ENCODE measurements around the gene TMEM115. TPM values are rescaled to one million over a fixed set of nuclear protein-coding genes. Genes with fewer than 3 reads are reported as not detected.

TMEM115 gene
- total RNA-seq, 2 donors from 2014 or later: 42.1 to 45.0 TPM

DNA sequence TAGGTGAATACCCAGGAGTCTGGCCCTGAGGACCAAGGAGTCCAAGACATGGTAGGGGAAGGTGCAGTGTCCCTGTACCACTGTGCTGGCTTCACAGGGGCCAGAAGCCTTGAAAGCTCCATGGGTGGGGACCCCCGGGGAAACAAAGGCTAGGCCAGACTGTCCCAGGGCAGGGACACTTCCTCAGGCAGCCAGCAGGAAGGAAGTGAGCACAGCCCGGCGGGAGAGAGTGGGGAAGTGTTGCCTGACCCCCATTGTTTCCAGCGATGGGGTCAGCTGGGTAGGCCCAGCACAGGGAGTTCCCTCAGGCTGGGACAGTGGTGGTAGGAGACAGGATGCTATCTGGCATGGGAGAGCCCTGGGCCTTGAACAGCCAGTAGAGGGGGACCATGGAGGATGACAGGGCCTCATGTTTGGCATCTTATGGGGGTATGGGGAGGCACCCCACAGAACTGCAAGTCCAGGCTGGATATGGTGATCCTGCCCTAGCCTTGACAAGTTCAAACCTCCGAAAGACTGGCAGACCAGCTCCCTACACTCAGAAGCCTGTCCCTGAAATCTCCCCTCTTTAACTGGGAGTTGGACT, 35.6 kb downstream of the TMEM115 start:
- Histone ChIP-seq H3K27me3 (no peaks in the 10 kb centered on the region), H3K9ac (ENCODE audit: low read depth in 2 of 2, low read length in 2 of 2) (peak overlapping the region in 1 of 2 donors; percentile 44), H3K27ac (no peak overlapping the region), H3K4me1 (peaks cover 27% of the 10 kb centered on the region), H3K4me3 (no peak overlapping the region), H3K9me3 (no peaks in the 10 kb centered on the region), H3K36me3 (no peaks in the 10 kb centered on the region)
- no peak for DNase-seq
- TF ChIP-seq, protein P1, sequence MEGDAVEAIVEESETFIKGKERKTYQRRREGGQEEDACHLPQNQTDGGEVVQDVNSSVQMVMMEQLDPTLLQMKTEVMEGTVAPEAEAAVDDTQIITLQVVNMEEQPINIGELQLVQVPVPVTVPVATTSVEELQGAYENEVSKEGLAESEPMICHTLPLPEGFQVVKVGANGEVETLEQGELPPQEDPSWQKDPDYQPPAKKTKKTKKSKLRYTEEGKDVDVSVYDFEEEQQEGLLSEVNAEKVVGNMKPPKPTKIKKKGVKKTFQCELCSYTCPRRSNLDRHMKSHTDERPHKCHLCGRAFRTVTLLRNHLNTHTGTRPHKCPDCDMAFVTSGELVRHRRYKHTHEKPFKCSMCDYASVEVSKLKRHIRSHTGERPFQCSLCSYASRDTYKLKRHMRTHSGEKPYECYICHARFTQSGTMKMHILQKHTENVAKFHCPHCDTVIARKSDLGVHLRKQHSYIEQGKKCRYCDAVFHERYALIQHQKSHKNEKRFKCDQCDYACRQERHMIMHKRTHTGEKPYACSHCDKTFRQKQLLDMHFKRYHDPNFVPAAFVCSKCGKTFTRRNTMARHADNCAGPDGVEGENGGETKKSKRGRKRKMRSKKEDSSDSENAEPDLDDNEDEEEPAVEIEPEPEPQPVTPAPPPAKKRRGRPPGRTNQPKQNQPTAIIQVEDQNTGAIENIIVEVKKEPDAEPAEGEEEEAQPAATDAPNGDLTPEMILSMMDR (IDR thresholded peaks at IDR 0.05): no peak
- intact Hi-C loops (cut with DNase I): loop anchor here (10.0 kb wide), 1 partner anchor 49 kb away; the partner anchor contains the start of gene LSMEM2

DNA sequence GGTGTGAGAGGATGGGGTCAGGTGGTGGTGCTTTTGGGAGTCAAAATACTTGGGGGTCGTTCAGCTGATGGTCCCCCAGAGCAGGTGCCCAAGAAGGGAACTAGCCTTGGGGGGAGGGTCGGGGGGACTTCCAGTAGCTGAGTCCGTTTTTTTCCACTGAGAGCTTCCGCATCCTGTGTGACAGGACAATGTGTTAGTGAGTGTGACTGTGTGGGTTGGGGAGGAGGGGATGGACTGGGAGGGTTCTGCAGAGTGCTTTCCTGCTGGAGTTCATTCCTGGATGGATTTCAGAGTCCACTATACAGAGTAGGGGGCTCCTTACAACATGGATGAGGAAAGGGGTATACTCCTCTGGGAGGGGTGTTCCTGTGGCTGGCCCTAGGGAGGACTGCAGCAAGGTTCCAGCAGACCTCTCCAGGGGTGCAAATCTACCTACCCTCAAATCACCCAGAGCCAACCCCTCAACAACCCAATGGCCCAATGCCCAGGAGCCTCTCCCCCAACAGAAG, 36.2 kb downstream of the TMEM115 start:
- TF ChIP-seq, protein P1 (IDR thresholded peaks at IDR 0.05): no peak
- Histone ChIP-seq H3K4me3 (no peak overlapping the region), H3K36me3 (no peaks in the 10 kb centered on the region), H3K27ac (peak overlapping the region; percentile 81), H3K9ac (ENCODE audit: low read depth in 2 of 2, low read length in 2 of 2) (peak overlapping the region in 1 of 2 donors; percentile 91), H3K27me3 (no peaks in the 10 kb centered on the region), H3K9me3 (no peaks in the 10 kb centered on the region), H3K4me1 (peaks cover 28% of the 10 kb centered on the region)
- no peak for DNase-seq
- intact Hi-C loops (cut with DNase I): loop anchor here (10.0 kb wide), 1 partner anchor 48 kb away; the partner anchor contains the start of gene LSMEM2

DNA sequence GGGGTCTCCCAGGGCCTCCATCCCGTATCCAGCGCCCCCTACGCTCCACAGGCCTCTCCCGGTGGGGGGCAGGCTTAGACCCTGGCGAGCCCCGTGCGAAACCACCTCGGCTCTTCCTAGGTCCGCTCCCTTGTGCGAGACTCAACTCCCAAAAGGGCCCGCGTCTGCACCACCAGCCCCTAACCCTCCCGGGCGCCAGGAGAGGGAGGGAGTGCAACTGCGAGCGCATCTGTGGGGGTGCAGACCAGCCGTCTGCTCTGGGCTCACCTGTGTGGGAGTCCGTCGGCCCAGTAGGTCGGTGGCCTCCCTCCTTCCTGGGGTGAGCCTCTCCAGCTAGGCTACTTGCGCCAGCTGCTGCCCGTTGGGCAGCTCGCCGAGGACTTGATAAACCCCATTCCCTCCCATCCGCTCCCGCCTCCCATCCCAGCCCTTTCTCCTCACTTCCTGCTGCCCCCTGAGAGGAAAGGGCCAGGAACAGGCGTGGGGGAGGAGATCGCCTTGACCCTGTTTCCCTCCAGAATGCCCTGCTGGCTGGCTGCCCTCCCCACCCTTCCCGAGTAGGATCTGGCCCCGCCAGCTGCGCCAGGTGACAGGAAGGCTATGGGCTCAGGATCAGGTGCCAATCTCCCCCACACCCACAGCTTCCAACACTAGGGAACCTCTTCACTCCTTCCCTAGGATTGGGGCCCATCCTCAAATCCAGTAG, 36.8 kb downstream of the TMEM115 start, which contains the start of gene HYAL2:
Gene HYAL2, minus strand, starts transcription at position 360 of the 706 bp plus-strand sequence. CDS start 2,256 bp downstream, outside the sequence.
- intact Hi-C loops (cut with DNase I): loop anchor here (10.0 kb wide), 1 partner anchor 48 kb away; the partner anchor contains the start of gene LSMEM2
- H3K9me3 ChIP-seq: no peaks in the 10 kb centered on the region
- peak; percentile 50 for DNase-seq
- no peaks in the 10 kb centered on the region for H3K27me3 ChIP-seq
- H3K36me3 ChIP-seq: no peaks in the 10 kb centered on the region
- peak within 1 kb of the TSS; percentile 72 to 91 for H3K9ac ChIP-seq (ENCODE audit: low read depth in 2 of 2, low read length in 2 of 2)
- TF ChIP-seq, protein P1 (IDR thresholded peaks at IDR 0.05): no peak
- peaks cover 34% of the 10 kb centered on the region for H3K4me1 ChIP-seq
- H3K4me3 ChIP-seq: peak within 1 kb of the TSS; percentile 66
- peak within 1 kb of the TSS; percentile 81 for H3K27ac ChIP-seq

DNA sequence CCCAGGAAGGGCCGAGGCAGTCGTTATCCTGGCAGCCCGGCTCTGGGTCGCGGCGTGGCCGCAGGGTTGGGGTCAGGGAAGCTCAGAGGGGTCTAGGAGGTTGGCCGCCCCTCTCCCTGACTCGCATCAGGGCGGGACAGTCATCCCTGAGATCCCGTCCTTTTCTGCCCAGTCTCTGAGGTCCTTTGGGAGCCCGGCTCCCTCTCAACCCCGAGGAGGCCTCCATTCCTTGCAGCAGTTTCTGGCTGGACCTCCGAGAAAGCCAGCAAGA, 37.3 kb downstream of the TMEM115 start:
- peak overlapping the region; percentile 66 for H3K4me3 ChIP-seq
- no peaks in the 10 kb centered on the region for H3K27me3 ChIP-seq
- H3K36me3 ChIP-seq: no peaks in the 10 kb centered on the region
- intact Hi-C loops (cut with DNase I): loop anchor here (10.0 kb wide), 1 partner anchor 47 kb away; the partner anchor contains the start of gene LSMEM2
- no peak for DNase-seq
- TF ChIP-seq, protein P1 (IDR thresholded peaks at IDR 0.05): no peak
- H3K4me1 ChIP-seq: peaks cover 36% of the 10 kb centered on the region
- peak overlapping the region; percentile 81 for H3K27ac ChIP-seq
- no peaks in the 10 kb centered on the region for H3K9me3 ChIP-seq
- H3K9ac ChIP-seq (ENCODE audit: low read depth in 2 of 2, low read length in 2 of 2): peak overlapping the region; percentile 70 to 91

DNA sequence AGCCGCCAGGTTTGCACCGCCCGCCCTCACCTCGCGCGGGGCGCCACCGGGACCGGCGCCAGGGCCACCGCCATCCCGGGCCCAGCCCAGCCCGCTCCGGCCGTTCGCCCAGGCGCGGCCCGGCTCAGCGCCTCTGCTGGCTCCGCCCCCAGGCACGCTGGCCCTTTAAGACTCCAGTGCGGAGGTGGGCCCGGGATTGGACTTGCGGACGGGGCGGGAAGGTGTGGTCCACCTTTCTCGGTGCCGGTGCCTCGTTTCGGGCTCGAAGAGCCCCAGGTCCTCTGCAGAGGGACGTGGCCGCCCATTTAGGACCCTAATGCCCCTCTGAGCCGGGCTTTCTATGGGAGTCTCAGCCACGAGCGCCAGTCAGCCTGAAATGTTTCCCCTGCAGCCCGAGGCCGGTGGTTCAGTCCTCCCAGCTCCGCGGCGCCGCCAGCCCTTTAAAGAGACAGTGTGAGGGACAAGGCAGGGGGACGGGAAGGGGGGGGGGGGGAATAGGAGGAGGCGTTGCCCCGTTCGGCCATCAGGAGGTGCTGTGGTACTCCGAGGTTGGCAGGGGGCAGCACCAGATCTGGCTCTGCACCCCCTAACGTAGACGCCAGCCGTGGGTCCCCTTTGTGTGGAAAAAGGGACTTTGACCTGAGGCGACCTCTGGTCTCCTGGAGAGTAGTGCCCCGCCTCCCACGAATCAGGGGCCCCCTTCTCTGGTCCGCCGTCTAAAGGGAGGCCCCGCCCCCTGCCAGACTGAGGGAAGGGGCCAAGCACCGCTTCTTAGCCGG, 37.8 kb downstream of the TMEM115 start:
- no peaks in the 10 kb centered on the region for H3K36me3 ChIP-seq
- TF ChIP-seq, protein P1 (IDR thresholded peaks at IDR 0.05): peak; percentile 31
- H3K9me3 ChIP-seq: no peaks in the 10 kb centered on the region
- no peaks in the 10 kb centered on the region for H3K27me3 ChIP-seq
- peaks cover 34% of the 10 kb centered on the region for H3K4me1 ChIP-seq
- DNase-seq: peak; percentile 89
- peak overlapping the region; percentile 81 for H3K27ac ChIP-seq
- peak overlapping the region; percentile 66 for H3K4me3 ChIP-seq
- peak overlapping the region; percentile 72 to 91 for H3K9ac ChIP-seq (ENCODE audit: low read depth in 2 of 2, low read length in 2 of 2)
- intact Hi-C loops (cut with DNase I): loop anchor here (10.0 kb wide), 1 partner anchor 47 kb away; the partner anchor contains the start of gene LSMEM2
